Measurements from ENCODE around the gene CYSRT1.

CYSRT1 gene

GRCh38 chr9:137224830-137225694 is at the start of gene CYSRT1:
Gene CYSRT1 (plus strand): TSS chr9:137225174. CDS start chr9:137225622, 448 bp downstream.
- DNase-seq (ENCODE audit: low spot score) = no peak

- no peak for DNase-seq (ENCODE audit: low spot score)
These were observed 49.5 kb upstream of the CYSRT1 start for GRCh38 chr9:137175345-137175961.

- DNase-seq (ENCODE audit: low spot score) = no peak
These were observed 48.4 kb upstream of the CYSRT1 start for GRCh38 chr9:137176302-137177182.

- no peak for DNase-seq (ENCODE audit: low spot score)
These were observed 46.6 kb upstream of the CYSRT1 start for GRCh38 chr9:137178201-137178938.

- DNase-seq (ENCODE audit: low spot score) = no peak
These were observed 45.9 kb upstream of the CYSRT1 start for GRCh38 chr9:137178939-137179630.

GRCh38 chr9:137179761-137180160 is 45.2 kb upstream of the CYSRT1 start:
- DNase-seq (ENCODE audit: low spot score) = no peak

- no peak for DNase-seq (ENCODE audit: low spot score)
These were observed 44.5 kb upstream of the CYSRT1 start for GRCh38 chr9:137180491-137180890.

GRCh38 chr9:137181680-137182079 is 43.3 kb upstream of the CYSRT1 start:
- DNase-seq (ENCODE audit: low spot score) = no peak

- no peak for DNase-seq (ENCODE audit: low spot score)
These were observed 42.1 kb upstream of the CYSRT1 start for GRCh38 chr9:137182836-137183235.

- DNase-seq (ENCODE audit: low spot score) = no peak
These were observed 40.9 kb upstream of the CYSRT1 start for GRCh38 chr9:137183980-137184595.

GRCh38 chr9:137184881-137185660 is 39.9 kb upstream of the CYSRT1 start:
- no peak for DNase-seq (ENCODE audit: low spot score)

GRCh38 chr9:137185921-137186320 is 39.1 kb upstream of the CYSRT1 start:
- no peak for DNase-seq (ENCODE audit: low spot score)

- DNase-seq (ENCODE audit: low spot score) = no peak
These were observed 38.6 kb upstream of the CYSRT1 start for GRCh38 chr9:137186385-137186784.

- DNase-seq (ENCODE audit: low spot score) = no peak
These were observed 37.6 kb upstream of the CYSRT1 start for GRCh38 chr9:137187386-137187785.

- DNase-seq (ENCODE audit: low spot score) = no peak
These were observed 36.9 kb upstream of the CYSRT1 start for GRCh38 chr9:137188086-137188489.

- peak; percentile 88 for DNase-seq (ENCODE audit: low spot score)
These were observed 36.3 kb upstream of the CYSRT1 start, which contains the start of the genes ANAPC2 and SSNA1 for GRCh38 chr9:137188490-137189296. Gene ANAPC2 (minus strand): TSS chr9:137188560. CDS start chr9:137188532, 28 bp downstream. Gene SSNA1 (plus strand): TSS chr9:137188676. CDS start chr9:137188727, 51 bp downstream.

- DNase-seq (ENCODE audit: low spot score) = no peak
These were observed 35.4 kb upstream of the CYSRT1 start for GRCh38 chr9:137189297-137190295.

Data from CD4-positive, alpha-beta T cell treated with Interleukin-6 at 100 ng/mL for 8 hours (primary cell).